Thyroid gland (tissue), 4 donors: ENCODE measurements around the gene STH.

Experiments used
- POLR2A ChIP-seq, 2 donors: fragments of 450-650 bp; IDR thresholded peaks; one replicate each; pipeline ENCODE4 v1.6.1; 2017; ENCODE audit warnings: antibody characterized with exemption in 2 of 2, mild to moderate bottlenecking in 2 of 2, moderate library complexity in 1 of 2
- TF ChIP-seq, protein P1 (sequence below), 6 experiments: fragments of 200-600 bp in 3 of 6; fragments of 450-650 bp in 3 of 6; sonication (generic) in 3 of 6; IDR thresholded peaks; one replicate each; pipeline ENCODE4 v1.5.1; 2016 to 2019; ENCODE audit warnings: antibody characterized with exemption in 6 of 6, mild to moderate bottlenecking in 2 of 6, inconsistent platforms in 1 of 6, moderate library complexity in 1 of 6

- no peak for TF ChIP-seq POLR2A (IDR thresholded peaks at IDR 0.05)
- TF ChIP-seq, protein P1, sequence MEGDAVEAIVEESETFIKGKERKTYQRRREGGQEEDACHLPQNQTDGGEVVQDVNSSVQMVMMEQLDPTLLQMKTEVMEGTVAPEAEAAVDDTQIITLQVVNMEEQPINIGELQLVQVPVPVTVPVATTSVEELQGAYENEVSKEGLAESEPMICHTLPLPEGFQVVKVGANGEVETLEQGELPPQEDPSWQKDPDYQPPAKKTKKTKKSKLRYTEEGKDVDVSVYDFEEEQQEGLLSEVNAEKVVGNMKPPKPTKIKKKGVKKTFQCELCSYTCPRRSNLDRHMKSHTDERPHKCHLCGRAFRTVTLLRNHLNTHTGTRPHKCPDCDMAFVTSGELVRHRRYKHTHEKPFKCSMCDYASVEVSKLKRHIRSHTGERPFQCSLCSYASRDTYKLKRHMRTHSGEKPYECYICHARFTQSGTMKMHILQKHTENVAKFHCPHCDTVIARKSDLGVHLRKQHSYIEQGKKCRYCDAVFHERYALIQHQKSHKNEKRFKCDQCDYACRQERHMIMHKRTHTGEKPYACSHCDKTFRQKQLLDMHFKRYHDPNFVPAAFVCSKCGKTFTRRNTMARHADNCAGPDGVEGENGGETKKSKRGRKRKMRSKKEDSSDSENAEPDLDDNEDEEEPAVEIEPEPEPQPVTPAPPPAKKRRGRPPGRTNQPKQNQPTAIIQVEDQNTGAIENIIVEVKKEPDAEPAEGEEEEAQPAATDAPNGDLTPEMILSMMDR (IDR thresholded peaks at IDR 0.05): no peak
Measured at GRCh38 chr17:45965812-45966211, 33.2 kb upstream of the STH start.
